Hepatocyte (in vitro differentiated cells): ENCODE data around the gene ZNF385A. TPM values are rescaled to one million over a fixed set of nuclear protein-coding genes. Genes with fewer than 3 reads are reported as not detected.

ENCODE experiments used
- DNase-seq: peaks from one replicate; pipeline ENCODE4 v3.0.0-alpha.2; 2016; ENCODE audit warnings: low spot score
- H2AFZ ChIP-seq: fragments of 200-600 bp; sonication (generic); 2 replicates; pipeline ENCODE4 v1.6.0; 2016; ENCODE audit warnings: antibody characterized with exemption, mild to moderate bottlenecking
- H3K27ac ChIP-seq: fragments of 200-600 bp; sonication (generic); 2 replicates; pipeline ENCODE4 v1.5.1; 2016; ENCODE audit warnings: mild to moderate bottlenecking
- H3K27me3 ChIP-seq: fragments of 200-600 bp; sonication (generic); 2 replicates; pipeline ENCODE4 v1.6.1; 2016
- H3K36me3 ChIP-seq: fragments of 200-600 bp; sonication (generic); replicated peaks from 2 replicates; pipeline ENCODE4 v1.5.1; 2016; ENCODE audit warnings: low read depth; ENCODE audit not compliant: insufficient read depth
- H3K4me1 ChIP-seq: fragments of 200-600 bp; sonication (generic); 2 replicates; pipeline ENCODE4 v1.5.1; 2016; ENCODE audit warnings: mild to moderate bottlenecking, moderate library complexity; ENCODE audit not compliant: insufficient read depth
- H3K4me2 ChIP-seq: fragments of 200-600 bp; sonication (generic); 2 replicates; pipeline ENCODE4 v1.6.0; 2016
- H3K4me3 ChIP-seq: fragments of 200-600 bp; sonication (generic); 2 replicates; pipeline ENCODE4 v1.5.1; 2016; ENCODE audit warnings: mild to moderate bottlenecking
- H3K79me2 ChIP-seq: fragments of 200-600 bp; sonication (generic); 2 replicates; pipeline ENCODE4 v1.6.0; 2017; ENCODE audit warnings: mild to moderate bottlenecking
- H3K9me2 ChIP-seq: fragments of 200-600 bp; sonication (generic); replicated peaks from 2 replicates; pipeline ENCODE4 v1.6.0; 2017; ENCODE audit warnings: mild to moderate bottlenecking; ENCODE audit not compliant: insufficient read depth
- H3K9me3 ChIP-seq: fragments of 200-600 bp; sonication (generic); 2 replicates; pipeline ENCODE4 v1.5.1; 2016; ENCODE audit warnings: low read depth, mild to moderate bottlenecking
- H4K20me1 ChIP-seq: fragments of 200-600 bp; sonication (generic); 2 replicates; pipeline ENCODE4 v1.6.0; 2016; ENCODE audit warnings: mild to moderate bottlenecking; ENCODE audit not compliant: insufficient read depth, poor library complexity, severe bottlenecking
- CTCF ChIP-seq: fragments of 200-600 bp; sonication (generic); IDR thresholded peaks from 2 replicates; pipeline ENCODE4 v1.5.1; 2016; ENCODE audit warnings: antibody characterized with exemption, mild to moderate bottlenecking; ENCODE audit not compliant: poor library complexity
- EZH2 ChIP-seq: fragments of 200-600 bp; sonication (generic); IDR thresholded peaks from 2 replicates; pipeline ENCODE4 v1.6.1; 2016; ENCODE audit warnings: antibody characterized with exemption, mild to moderate bottlenecking, borderline replicate concordance
- EZH2phosphoT487 ChIP-seq: fragments of 200-600 bp; sonication (generic); IDR thresholded peaks from one replicate; pipeline ENCODE4 v1.6.1; 2018; ENCODE audit warnings: antibody characterized with exemption, mild to moderate bottlenecking, low read depth, moderate library complexity; ENCODE audit not compliant: unreplicated experiment, severe bottlenecking
- WGBS: methylation state at CpG from one replicate; pipeline ENCODE4 v1.1.6; 2016; ENCODE audit warnings: low lambda C conversion rate; ENCODE audit errors: missing lambda C conversion rate; 5-methylcytosine and 5-hydroxymethylcytosine counted together
- polyA plus RNA-seq: library from polyadenylated mRNA; unstranded; fragments of >200 nt; fragmentation: Nextera tagmentation; extraction: Ambion mirVana; gene quantifications from 2 replicates; pipeline ENCODE4 v1.2.1, GENCODE V29; 2016
- total RNA-seq: library from RNA; depleted of rRNA; stranded (reverse); fragments of >200 nt; gene quantifications from 2 replicates; pipeline ENCODE4 v1.2.3, GENCODE V29; 2014

Gene ZNF385A
- total and polyA plus RNA-seq, 2 experiments from 2014 or later = 4.2 to 5.6 TPM

- 71% methylated on average over 5 of the region's 5 CpGs for WGBS
- no peak for TF ChIP-seq EZH2
- TF ChIP-seq EZH2phosphoT487 = no peak
- TF ChIP-seq CTCF = no peak
- Histone ChIP-seq H3K27me3 (peaks cover 15% of the 10 kb centered on the region), H4K20me1 (peaks cover 6% of the 10 kb centered on the region), H3K27ac (peak overlapping the region; percentile 82), H3K79me2 (peaks cover 44% of the 10 kb centered on the region), H3K9me2 (no peaks in the 10 kb centered on the region), H2AFZ (no peak overlapping the region), H3K9me3 (no peaks in the 10 kb centered on the region), H3K4me3 (peak overlapping the region; percentile 90), H3K36me3 (no peaks in the 10 kb centered on the region), H3K4me1 (peaks cover 13% of the 10 kb centered on the region), H3K4me2 (peak overlapping the region; percentile 99)
- no peak for DNase-seq
These were observed 32.4 kb upstream of the ZNF385A start for GRCh38 chr12:54416687-54417603.

- H3K4me1 ChIP-seq = peaks cover 13% of the 10 kb centered on the region
- H3K27ac ChIP-seq = no peak overlapping the region
- no peak overlapping the region for H3K4me3 ChIP-seq
- DNase-seq = no peak
- H3K9me2 ChIP-seq = no peaks in the 10 kb centered on the region
- no peaks in the 10 kb centered on the region for H3K36me3 ChIP-seq
- peaks cover 15% of the 10 kb centered on the region for H3K27me3 ChIP-seq
- 67% methylated on average over 4 of the region's 4 CpGs for WGBS
- H2AFZ ChIP-seq = no peak overlapping the region
- H3K9me3 ChIP-seq = no peaks in the 10 kb centered on the region
- TF ChIP-seq EZH2 (no peak), EZH2phosphoT487 (no peak), CTCF (no peak)
- peaks cover 44% of the 10 kb centered on the region for H3K79me2 ChIP-seq
- H4K20me1 ChIP-seq = peaks cover 6% of the 10 kb centered on the region
- H3K4me2 ChIP-seq = no peak overlapping the region
These were observed 30.8 kb upstream of the ZNF385A start for GRCh38 chr12:54415221-54415929.

- Histone ChIP-seq H3K4me1 (peaks cover 9% of the 10 kb centered on the region), H4K20me1 (peaks cover 6% of the 10 kb centered on the region), H2AFZ (no peak overlapping the region), H3K4me2 (no peak overlapping the region), H3K9me3 (no peaks in the 10 kb centered on the region), H3K79me2 (peaks cover 40% of the 10 kb centered on the region), H3K36me3 (no peaks in the 10 kb centered on the region), H3K27me3 (peaks cover 2% of the 10 kb centered on the region), H3K9me2 (no peaks in the 10 kb centered on the region), H3K27ac (no peak overlapping the region), H3K4me3 (no peak overlapping the region)
- no peak for TF ChIP-seq EZH2phosphoT487
- no peak for TF ChIP-seq CTCF
- WGBS = 69% methylated on average over 9 of the region's 9 CpGs
- no peak for DNase-seq
These were observed 29.0 kb upstream of the ZNF385A start for GRCh38 chr12:54413284-54414190.
